H1 (cell line): ENCODE results near the gene FBXO21. TPM values are rescaled to one million over a fixed set of nuclear protein-coding genes. Genes with fewer than 3 reads are reported as not detected.

Experiments
- CTCF ChIA-PET: fragments of 300-600 bp; sonication (Branson Sonifier 250); formaldehyde crosslinking; loops from one replicate; lab custom pipeline; 2021; ENCODE audit not compliant: partially characterized antibody; lab: Charles Lee
- POLR2A ChIA-PET: fragments of 300-600 bp; sonication (Branson Sonifier 250); formaldehyde crosslinking; loops from one replicate; lab custom pipeline; 2021; ENCODE audit warnings: inconsistent platforms; ENCODE audit not compliant: partially characterized antibody; lab: Charles Lee
- DNase-seq, 2 experiments: peaks; one replicate each; pipeline versions ENCODE4 v3.0.0 to v3.0.0-alpha.2; 2010 to 2022; ENCODE audit warnings: low spot score in 2 of 2, low read depth in 1 of 2, mixed read lengths in 1 of 2
- FAIRE-seq: peaks from 2 replicates; lab custom pipeline; 2011; peaks lifted over from hg19 to GRCh38; lab: Jason Lieb, UNC
- H2AFZ ChIP-seq: 2 replicates; pipeline ENCODE4 v1.8.1; 2012; ENCODE audit warnings: low read length, inconsistent platforms
- H2AK5ac ChIP-seq: 2 replicates; pipeline ENCODE4 v1.6.1; 2013; ENCODE audit warnings: low read depth, low read length
- H2BK120ac ChIP-seq: replicated peaks from 2 replicates; pipeline ENCODE3; 2013; ENCODE audit warnings: low read depth, low read length, inconsistent platforms
- H2BK12ac ChIP-seq: 2 replicates; pipeline ENCODE4 v1.6.1; 2013; ENCODE audit warnings: low read depth, low read length
- H2BK15ac ChIP-seq: 2 replicates; pipeline ENCODE4 v1.6.1; 2013; ENCODE audit warnings: low read length
- H2BK20ac ChIP-seq: 2 replicates; pipeline ENCODE4 v1.6.1; 2013; ENCODE audit warnings: low read length
- H2BK5ac ChIP-seq: 2 replicates; pipeline ENCODE4 v1.6.1; 2013; ENCODE audit warnings: low read depth, low read length
- H3K14ac ChIP-seq: 2 replicates; pipeline ENCODE4 v1.6.1; 2013; ENCODE audit warnings: inconsistent platforms; ENCODE audit not compliant: insufficient read length
- H3K18ac ChIP-seq: 2 replicates; pipeline ENCODE4 v1.6.1; 2013; ENCODE audit warnings: low read length; ENCODE audit errors: extremely low read depth
- H3K23ac ChIP-seq: 2 replicates; pipeline ENCODE4 v1.6.1; 2013; ENCODE audit warnings: inconsistent platforms; ENCODE audit not compliant: insufficient read length
- H3K23me2 ChIP-seq: 2 replicates; pipeline ENCODE4 v1.6.1; 2013; ENCODE audit warnings: low read depth, low read length
- H3K27ac ChIP-seq: 2 replicates; pipeline ENCODE4 v1.6.1; 2011; ENCODE audit warnings: low read depth, low read length, inconsistent platforms
- H3K27me3 ChIP-seq, 4 experiments: replicated peaks in 1 of 4; 1 replicate in 1 of 4; 2 replicates in 3 of 4; pipeline versions ENCODE4 v1.6.1 to v1.8.1; 2011 to 2013; ENCODE audit warnings: low read length in 3 of 4, mild to moderate bottlenecking in 3 of 4, inconsistent platforms in 2 of 4, mixed read lengths in 2 of 4, moderate library complexity in 1 of 4; ENCODE audit not compliant: control insufficient read depth in 3 of 4, insufficient read depth in 3 of 4; ENCODE audit errors: extremely low read depth in 1 of 4
- H3K36me3 ChIP-seq, 4 experiments: 2 replicates each; pipeline versions ENCODE4 v1.6.1 to v1.8.1; 2011 to 2013; ENCODE audit warnings: mild to moderate bottlenecking in 4 of 4, low read length in 3 of 4, moderate library complexity in 2 of 4, control low read depth in 1 of 4, inconsistent platforms in 1 of 4; ENCODE audit not compliant: insufficient read depth in 4 of 4, control insufficient read depth in 2 of 4
- H3K4ac ChIP-seq: replicated peaks from 2 replicates; pipeline ENCODE3; 2013; ENCODE audit warnings: low read length, low read depth, mixed read lengths, inconsistent platforms; ENCODE audit not compliant: insufficient read length
- H3K4me1 ChIP-seq, 4 experiments: replicated peaks in 1 of 4; 1 replicate in 1 of 4; 2 replicates in 3 of 4; pipeline versions ENCODE4 v1.6.1 to v1.8.1; 2011 to 2013; ENCODE audit warnings: low read length in 3 of 4, inconsistent platforms in 2 of 4, mixed read lengths in 1 of 4; ENCODE audit not compliant: insufficient read depth in 4 of 4, control insufficient read depth in 3 of 4
- H3K4me2 ChIP-seq, 2 experiments: 2 replicates each; pipeline versions ENCODE4 v1.6.1 to v1.8.1; 2011 to 2013; ENCODE audit warnings: low read depth in 2 of 2, low read length in 2 of 2, control low read depth in 1 of 2, inconsistent platforms in 1 of 2, mild to moderate bottlenecking in 1 of 2; ENCODE audit not compliant: insufficient read depth in 1 of 2
- H3K4me3 ChIP-seq, 4 experiments: fragments of 200-600, 300-600 bp in 1 of 4; sonication (generic), shearing (Covaris generic), sonication (Bioruptor Twin) in 1 of 4; 2 replicates each; pipeline versions ENCODE4 v1.5.1 to v1.8.1; 2011 to 2016; ENCODE audit warnings: low read length in 4 of 4, low read depth in 3 of 4, control low read depth in 2 of 4, inconsistent platforms in 2 of 4, mild to moderate bottlenecking in 2 of 4, mixed read lengths in 1 of 4, moderate library complexity in 1 of 4; ENCODE audit not compliant: insufficient read depth in 2 of 4; ENCODE audit errors: extremely low read depth in 1 of 4
- H3K56ac ChIP-seq: replicated peaks from 2 replicates; pipeline ENCODE3; 2013; ENCODE audit warnings: low read depth, mild to moderate bottlenecking, mixed read lengths, low read length, inconsistent platforms; ENCODE audit not compliant: insufficient read length
- H3K79me1 ChIP-seq: 2 replicates; pipeline ENCODE4 v1.6.1; 2013; ENCODE audit warnings: low read depth, low read length, control low read depth
- H3K79me2 ChIP-seq, 2 experiments: 2 replicates each; pipeline versions ENCODE4 v1.6.1 to v1.8.1; 2012 to 2013; ENCODE audit warnings: low read length in 2 of 2, mild to moderate bottlenecking in 2 of 2, inconsistent platforms in 1 of 2; ENCODE audit not compliant: insufficient read depth in 2 of 2, control insufficient read depth in 1 of 2
- H3K9ac ChIP-seq, 4 experiments: replicated peaks in 1 of 4; 1 replicate in 1 of 4; 2 replicates in 3 of 4; pipeline versions ENCODE4 v1.6.1 to v1.8.1; 2011 to 2013; ENCODE audit warnings: low read depth in 3 of 4, low read length in 3 of 4, control low read depth in 2 of 4, mild to moderate bottlenecking in 2 of 4, moderate library complexity in 2 of 4, inconsistent platforms in 1 of 4; ENCODE audit errors: extremely low read depth in 1 of 4
- H3K9me3 ChIP-seq, 2 experiments: 2 replicates each; pipeline versions ENCODE4 v1.6.1 to v1.8.1; 2012 to 2013; ENCODE audit warnings: mild to moderate bottlenecking in 2 of 2, moderate library complexity in 2 of 2, control low read depth in 1 of 2, inconsistent platforms in 1 of 2, low read depth in 1 of 2, low read length in 1 of 2, mixed read lengths in 1 of 2; ENCODE audit not compliant: insufficient read depth in 2 of 2
- H4K20me1 ChIP-seq, 2 experiments: replicated peaks in 1 of 2; 2 replicates each; pipeline versions ENCODE3 to v1.8.1; 2011 to 2013; ENCODE audit warnings: inconsistent platforms in 2 of 2, low read length in 2 of 2, mild to moderate bottlenecking in 1 of 2; ENCODE audit not compliant: insufficient read depth in 2 of 2, control insufficient read depth in 1 of 2
- H4K5ac ChIP-seq: 2 replicates; pipeline ENCODE4 v1.6.1; 2013; ENCODE audit warnings: low read length, low read depth, mixed read lengths, inconsistent platforms; ENCODE audit not compliant: insufficient read length
- H4K8ac ChIP-seq: 2 replicates; pipeline ENCODE4 v1.8.0; 2013; ENCODE audit warnings: mild to moderate bottlenecking, moderate library complexity, low read length, inconsistent platforms; ENCODE audit not compliant: insufficient read depth; ENCODE audit errors: extremely low read depth
- H4K91ac ChIP-seq: replicated peaks from 2 replicates; pipeline ENCODE3; 2013; ENCODE audit warnings: low read length, mixed read lengths, inconsistent platforms; ENCODE audit not compliant: insufficient read length
- BACH1 ChIP-seq: IDR thresholded peaks from 2 replicates; pipeline ENCODE4 v1.6.1; 2012; ENCODE audit warnings: low read length, improper control_type of control experiment
- BRCA1 ChIP-seq: IDR thresholded peaks from 2 replicates; pipeline ENCODE4 v1.6.1; 2012; ENCODE audit warnings: low read depth, low read length, improper control_type of control experiment
- CBX5 ChIP-seq: fragments of 300-800, 300-1000 bp; sonication (generic); IDR thresholded peaks from 2 replicates; pipeline ENCODE4 v1.7.1; 2016; ENCODE audit warnings: antibody characterized with exemption, low read length, low read depth
- GABPA ChIP-seq: IDR thresholded peaks from 2 replicates; pipeline ENCODE4 v1.6.1; 2011; ENCODE audit warnings: mild to moderate bottlenecking, low read length, moderate library complexity, borderline replicate concordance; ENCODE audit not compliant: insufficient read depth
- JUN ChIP-seq: IDR thresholded peaks from 2 replicates; pipeline ENCODE4 v1.6.1; 2011; ENCODE audit warnings: low read depth, mild to moderate bottlenecking, improper control_type of control experiment, low read length
- KDM4A ChIP-seq: IDR thresholded peaks from one replicate; pipeline ENCODE4 v1.7.1; 2012; ENCODE audit warnings: low read depth, mild to moderate bottlenecking, moderate library complexity, low read length, inconsistent platforms; ENCODE audit not compliant: severe bottlenecking
- KDM5A ChIP-seq: fragments of 200-600 bp; IDR thresholded peaks from 2 replicates; pipeline ENCODE4 v1.7.1; 2012; ENCODE audit warnings: mild to moderate bottlenecking, low read length, inconsistent platforms, mixed read lengths
- MAFK ChIP-seq: IDR thresholded peaks from 2 replicates; pipeline ENCODE4 v1.6.1; 2012; ENCODE audit warnings: low read depth, mild to moderate bottlenecking, improper control_type of control experiment, low read length
- POLR2A ChIP-seq, 2 experiments: IDR thresholded peaks; 1 replicate in 1 of 2; 2 replicates in 1 of 2; pipeline ENCODE4 v1.6.1; 2011; ENCODE audit warnings: low read depth in 2 of 2, low read length in 2 of 2, mild to moderate bottlenecking in 2 of 2; ENCODE audit errors: control extremely low read depth in 1 of 2
- POLR2AphosphoS5 ChIP-seq: IDR thresholded peaks from 2 replicates; pipeline ENCODE4 v1.6.1; 2011; ENCODE audit warnings: low read depth, low read length
- SP2 ChIP-seq: IDR thresholded peaks from 2 replicates; pipeline ENCODE4 v1.6.1; 2012; ENCODE audit warnings: mild to moderate bottlenecking, low read length, inconsistent platforms
- WGBS, 2 experiments: shearing (Covaris generic) in 1 of 2; methylation state at CpG; one replicate each; pipeline versions ENCODE4 v1.1.6 to v1.1.7; 2013 to 2015; ENCODE audit warnings: low lambda C conversion rate in 2 of 2, mixed read lengths in 2 of 2, inconsistent platforms in 1 of 2, low coverage in 1 of 2, missing lambda C conversion rate in 1 of 2; ENCODE audit not compliant: insufficient replicate concordance in 2 of 2, insufficient coverage in 1 of 2, insufficient read length in 1 of 2; ENCODE audit errors: extremely low coverage in 1 of 2, missing lambda C conversion rate in 1 of 2; 5-methylcytosine and 5-hydroxymethylcytosine counted together
- polyA plus RNA-seq, 7 experiments: library from polyadenylated mRNA; depleted of rRNA in 3 of 7; stranded (reverse) in 5 of 7; unstranded in 2 of 7; fragments of >200 nt in 5 of 7; fragments of 200-250 nt in 2 of 7; gene quantifications; 1 replicate in 5 of 7; 2 replicates in 1 of 7; 4 replicates in 1 of 7; pipeline versions ENCODE4 v1.2.1 to v1.2.3, GENCODE V29; 2011 to 2013; ENCODE audit warnings: missing spikeins in 2 of 7, mixed read lengths in 2 of 7
- total RNA-seq: library from RNA; stranded (reverse); fragmentation: NEBNext Ultra II Directional; extraction: Animal tissue kit (Norgen Biotek cat#: 25700); gene quantifications from 2 replicates; pipeline ENCODE4 v1.2.1, GENCODE V29; 2021
- TF ChIP-seq, protein P1 (sequence below): IDR thresholded peaks from 2 replicates; pipeline ENCODE4 v1.6.1; 2012; ENCODE audit warnings: inconsistent platforms
- TF ChIP-seq, protein P2 (sequence below): IDR thresholded peaks from 2 replicates; pipeline ENCODE4 v1.6.1; 2012; ENCODE audit warnings: low read length, inconsistent platforms

The FBXO21 gene
- total and polyA plus RNA-seq, 2 of the 8 experiments (the other 6 are each of a cell fraction or from before 2014, with no cell fraction given) = 57.0 to 80.6 TPM

DNA sequence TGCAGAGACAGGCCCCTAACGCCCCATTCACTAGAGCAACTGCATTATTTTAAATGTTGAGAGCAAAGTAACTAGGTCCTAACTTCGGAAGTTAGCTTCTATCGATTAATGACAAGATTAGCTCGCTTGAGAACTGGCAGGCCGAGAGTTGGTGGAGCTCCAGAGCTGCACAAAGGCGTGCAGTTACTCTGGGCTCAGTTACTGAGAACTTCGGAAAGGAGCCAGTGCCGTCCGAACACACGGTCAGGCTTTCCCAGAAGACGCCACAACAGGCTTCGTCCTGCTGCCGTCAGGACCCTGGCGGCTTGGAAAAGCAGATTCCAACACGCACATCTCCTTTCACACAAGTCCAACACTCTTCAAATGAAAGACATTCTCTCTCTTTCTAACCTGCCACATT lies 45.7 kb downstream of the FBXO21 start:
- Histone ChIP-seq H2BK12ac (no peak overlapping the region), H4K5ac (no peak overlapping the region), H3K14ac (no peak overlapping the region), H2AFZ (no peak overlapping the region), H3K27me3 (no peaks in the 10 kb centered on the region), H3K23ac (no peak overlapping the region), H4K20me1 (peaks cover 3 to 5% of the 10 kb centered on the region in 2 experiments), H2BK20ac (no peak overlapping the region), H4K91ac (no peak overlapping the region), H2BK120ac (no peak overlapping the region), H2BK5ac (no peak overlapping the region), H3K4me2 (no peak overlapping the region), H3K4me1 (peaks cover 0 to 5% (median 0%) of the 10 kb centered on the region in 4 experiments; a peak in 3 of 7 replicates), H3K4me3 (no peak overlapping the region), H3K9ac (no peak overlapping the region), H4K8ac (no peak overlapping the region), H3K36me3 (peaks cover 13 to 34% (median 19%) of the 10 kb centered on the region in 4 experiments; a peak in 7 of 8 replicates), H2AK5ac (no peak overlapping the region), H3K18ac (no peak overlapping the region), H3K23me2 (no peaks in the 10 kb centered on the region), H3K9me3 (no peaks in the 10 kb centered on the region), H3K79me1 (no peaks in the 10 kb centered on the region; the same call in 1 of the 2 replicates), H3K4ac (no peak overlapping the region), H3K79me2 (0 out of 4 replicates have a peak, but pooled peaks cover 0 to 2% of the 10 kb centered on the region in 2 experiments), H3K27ac (no peak overlapping the region), H2BK15ac (no peak overlapping the region), H3K56ac (no peak overlapping the region)
- DNase-seq (no peak), FAIRE-seq (no peak)
- CTCF ChIA-PET = interaction anchor here (1.0 to 1.4 kb wide), 2 partner anchors 11 to 24 kb away, joined by 3 read pairs; no protein-coding TSS in a partner anchor
- POLR2A ChIA-PET = interaction anchor here (0.9 kb wide), 2 partner anchors 9 to 14 kb away, joined by 3 read pairs; no protein-coding TSS in a partner anchor
- WGBS, 2 experiments = 95% methylated on average over 15 of the region's 15 CpGs; no CpG with 5 or more reads in 1 of the 2 experiments
- TF ChIP-seq, protein P1, sequence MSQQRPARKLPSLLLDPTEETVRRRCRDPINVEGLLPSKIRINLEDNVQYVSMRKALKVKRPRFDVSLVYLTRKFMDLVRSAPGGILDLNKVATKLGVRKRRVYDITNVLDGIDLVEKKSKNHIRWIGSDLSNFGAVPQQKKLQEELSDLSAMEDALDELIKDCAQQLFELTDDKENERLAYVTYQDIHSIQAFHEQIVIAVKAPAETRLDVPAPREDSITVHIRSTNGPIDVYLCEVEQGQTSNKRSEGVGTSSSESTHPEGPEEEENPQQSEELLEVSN = no peak
- TF ChIP-seq, protein P2, sequence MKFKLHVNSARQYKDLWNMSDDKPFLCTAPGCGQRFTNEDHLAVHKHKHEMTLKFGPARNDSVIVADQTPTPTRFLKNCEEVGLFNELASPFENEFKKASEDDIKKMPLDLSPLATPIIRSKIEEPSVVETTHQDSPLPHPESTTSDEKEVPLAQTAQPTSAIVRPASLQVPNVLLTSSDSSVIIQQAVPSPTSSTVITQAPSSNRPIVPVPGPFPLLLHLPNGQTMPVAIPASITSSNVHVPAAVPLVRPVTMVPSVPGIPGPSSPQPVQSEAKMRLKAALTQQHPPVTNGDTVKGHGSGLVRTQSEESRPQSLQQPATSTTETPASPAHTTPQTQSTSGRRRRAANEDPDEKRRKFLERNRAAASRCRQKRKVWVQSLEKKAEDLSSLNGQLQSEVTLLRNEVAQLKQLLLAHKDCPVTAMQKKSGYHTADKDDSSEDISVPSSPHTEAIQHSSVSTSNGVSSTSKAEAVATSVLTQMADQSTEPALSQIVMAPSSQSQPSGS = no peak
- no peak for TF ChIP-seq SP2
- no peak for TF ChIP-seq GABPA
- no peak for TF ChIP-seq JUN
- no peak for TF ChIP-seq BACH1
- TF ChIP-seq POLR2A (IDR thresholded peaks at IDR 0.05; ENCODE audit: control extremely low read depth in 1 of 2, low read depth in 2 of 2, low read length in 2 of 2) = no peak
- no peak for TF ChIP-seq KDM5A
- TF ChIP-seq CBX5 = no peak
- TF ChIP-seq MAFK = no peak
- TF ChIP-seq POLR2AphosphoS5 = no peak
- TF ChIP-seq BRCA1 = no peak
- TF ChIP-seq KDM4A = no peak
